HepG2 (cell line): ENCODE measurements around the gene VARS1. TPM values are rescaled to one million over a fixed set of nuclear protein-coding genes. Genes with fewer than 3 reads are reported as not detected.

Experiments used
- ATF1 ChIP-seq: IDR thresholded peaks from 2 replicates; pipeline ENCODE4 v1.6.1; 2016; ENCODE audit warnings: mild to moderate bottlenecking, control low read depth
- HDAC1 ChIP-seq: sonication (generic); formaldehyde crosslinking; IDR thresholded peaks from 2 replicates; pipeline ENCODE4 v1.5.1; 2020; ENCODE audit warnings: mild to moderate bottlenecking, missing genetic modification reagents
- HDAC6 ChIP-seq: fragments of 200-600 bp; sonication (generic); IDR thresholded peaks from 2 replicates; pipeline ENCODE4 v1.7.0; 2017; ENCODE audit warnings: mild to moderate bottlenecking, antibody characterized with exemption, low read length, low read depth
- JUN ChIP-seq: sonication (generic); formaldehyde crosslinking; IDR thresholded peaks from 2 replicates; pipeline ENCODE4 v1.4.0; 2020; ENCODE audit warnings: mild to moderate bottlenecking, missing genetic modification reagents
- JUND ChIP-seq: sonication (generic); formaldehyde crosslinking; IDR thresholded peaks from 2 replicates; pipeline ENCODE4 v1.8.0; 2022; ENCODE audit warnings: mild to moderate bottlenecking, missing genetic modification reagents
- PRDM10 ChIP-seq: sonication (generic); formaldehyde crosslinking; IDR thresholded peaks from 2 replicates; pipeline ENCODE4 v1.4.0; 2020; ENCODE audit warnings: low read depth, missing genetic modification reagents
- SAP130 ChIP-seq: IDR thresholded peaks from 2 replicates; pipeline ENCODE4 v1.6.1; 2016; ENCODE audit warnings: low read depth
- SP5 ChIP-seq: IDR thresholded peaks from 2 replicates; pipeline ENCODE4 v1.6.1; 2016; ENCODE audit warnings: low read depth, borderline replicate concordance
- ZNF12 ChIP-seq: sonication (generic); formaldehyde crosslinking; IDR thresholded peaks from 2 replicates; pipeline ENCODE4 v1.5.0; 2020; ENCODE audit warnings: missing genetic modification reagents
- ZNF136 ChIP-seq: sonication (generic); formaldehyde crosslinking; IDR thresholded peaks from 2 replicates; pipeline ENCODE4 v1.8.1; 2022; ENCODE audit warnings: low read depth, mild to moderate bottlenecking, moderate library complexity, missing genetic modification reagents
- ZNF512 ChIP-seq: sonication (generic); formaldehyde crosslinking; IDR thresholded peaks from 2 replicates; pipeline ENCODE4 v1.4.0; 2020; ENCODE audit warnings: mild to moderate bottlenecking, missing genetic modification reagents
- ZNF569 ChIP-seq: sonication (generic); formaldehyde crosslinking; IDR thresholded peaks from 2 replicates; pipeline ENCODE4 v1.5.0; 2020; ENCODE audit warnings: mild to moderate bottlenecking, missing genetic modification reagents, moderate library complexity, borderline replicate concordance
- polyA plus RNA-seq, 8 experiments: library from polyadenylated mRNA; depleted of rRNA in 3 of 8; stranded (reverse) in 7 of 8; unstranded in 1 of 8; fragments of >200 nt; fragmentation: Illumina TruSeq in 4 of 8; extraction: Trizol in 4 of 8; gene quantifications; 2 replicates each; pipeline versions ENCODE4 v1.2.1 to v1.2.3, GENCODE V29; 2011 to 2016; ENCODE audit warnings: low read depth in 4 of 8, missing spikeins in 1 of 8, mixed read lengths in 1 of 8; ENCODE audit not compliant: insufficient read depth in 1 of 8
- total RNA-seq, 5 experiments: library from RNA; depleted of rRNA; stranded (reverse); fragments of >200 nt; fragmentation: Illumina TruSeq; extraction: Trizol; gene quantifications; 2 replicates each; pipeline ENCODE4 v1.2.3, GENCODE V29; 2016; ENCODE audit warnings: low read depth in 1 of 5
- TF ChIP-seq, protein P1 (sequence below): sonication (generic); formaldehyde crosslinking; IDR thresholded peaks from 2 replicates; pipeline ENCODE4 v1.4.0; 2020; ENCODE audit warnings: missing genetic modification reagents, low read depth, mild to moderate bottlenecking, borderline replicate concordance
- TF ChIP-seq, protein P2 (sequence below): sonication (generic); formaldehyde crosslinking; IDR thresholded peaks from 2 replicates; pipeline ENCODE4 v1.5.0; 2020; ENCODE audit warnings: mild to moderate bottlenecking, missing genetic modification reagents
- TF ChIP-seq, protein P3 (sequence below): sonication (generic); formaldehyde crosslinking; IDR thresholded peaks from 2 replicates; pipeline ENCODE4 v1.9.0; 2021; ENCODE audit warnings: missing genetic modification reagents, borderline replicate concordance

VARS1 gene
- total and polyA plus RNA-seq, 2 of the 13 experiments (the other 11 are each of a cell fraction or from before 2014, with no cell fraction given): 14.7 to 56.1 TPM

- TF ChIP-seq, protein P1, sequence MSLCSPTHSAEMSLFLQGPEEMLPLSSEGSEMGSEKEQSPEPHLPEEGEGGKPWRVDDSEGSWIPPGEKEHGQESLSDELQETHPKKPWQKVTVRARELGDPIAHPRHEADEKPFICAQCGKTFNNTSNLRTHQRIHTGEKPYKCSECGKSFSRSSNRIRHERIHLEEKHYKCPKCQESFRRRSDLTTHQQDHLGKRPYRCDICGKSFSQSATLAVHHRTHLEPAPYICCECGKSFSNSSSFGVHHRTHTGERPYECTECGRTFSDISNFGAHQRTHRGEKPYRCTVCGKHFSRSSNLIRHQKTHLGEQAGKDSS: peak; percentile 81; the same call in 1 of the 2 replicates
- no peak; the same call in 1 of the 2 replicates for TF ChIP-seq ATF1 (CRISPR knock-in tag)
- TF ChIP-seq ZNF12 (CRISPR knock-in tag): no peak
- TF ChIP-seq HDAC6: no peak
- peak; percentile 68; the same call in 1 of the 2 replicates for TF ChIP-seq JUND
- TF ChIP-seq PRDM10 (CRISPR knock-in tag): peak; percentile 94
- TF ChIP-seq SP5: peak; percentile 75; the same call in 1 of the 2 replicates
- TF ChIP-seq ZNF512 (CRISPR knock-in tag): no peak
- TF ChIP-seq, protein P2, sequence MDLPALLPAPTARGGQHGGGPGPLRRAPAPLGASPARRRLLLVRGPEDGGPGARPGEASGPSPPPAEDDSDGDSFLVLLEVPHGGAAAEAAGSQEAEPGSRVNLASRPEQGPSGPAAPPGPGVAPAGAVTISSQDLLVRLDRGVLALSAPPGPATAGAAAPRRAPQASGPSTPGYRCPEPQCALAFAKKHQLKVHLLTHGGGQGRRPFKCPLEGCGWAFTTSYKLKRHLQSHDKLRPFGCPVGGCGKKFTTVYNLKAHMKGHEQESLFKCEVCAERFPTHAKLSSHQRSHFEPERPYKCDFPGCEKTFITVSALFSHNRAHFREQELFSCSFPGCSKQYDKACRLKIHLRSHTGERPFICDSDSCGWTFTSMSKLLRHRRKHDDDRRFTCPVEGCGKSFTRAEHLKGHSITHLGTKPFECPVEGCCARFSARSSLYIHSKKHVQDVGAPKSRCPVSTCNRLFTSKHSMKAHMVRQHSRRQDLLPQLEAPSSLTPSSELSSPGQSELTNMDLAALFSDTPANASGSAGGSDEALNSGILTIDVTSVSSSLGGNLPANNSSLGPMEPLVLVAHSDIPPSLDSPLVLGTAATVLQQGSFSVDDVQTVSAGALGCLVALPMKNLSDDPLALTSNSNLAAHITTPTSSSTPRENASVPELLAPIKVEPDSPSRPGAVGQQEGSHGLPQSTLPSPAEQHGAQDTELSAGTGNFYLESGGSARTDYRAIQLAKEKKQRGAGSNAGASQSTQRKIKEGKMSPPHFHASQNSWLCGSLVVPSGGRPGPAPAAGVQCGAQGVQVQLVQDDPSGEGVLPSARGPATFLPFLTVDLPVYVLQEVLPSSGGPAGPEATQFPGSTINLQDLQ (CRISPR knock-in tag): no peak
- peak; percentile 88 for TF ChIP-seq SAP130
- peak; percentile 64 for TF ChIP-seq HDAC1 (CRISPR knock-in tag)
- TF ChIP-seq, protein P3, sequence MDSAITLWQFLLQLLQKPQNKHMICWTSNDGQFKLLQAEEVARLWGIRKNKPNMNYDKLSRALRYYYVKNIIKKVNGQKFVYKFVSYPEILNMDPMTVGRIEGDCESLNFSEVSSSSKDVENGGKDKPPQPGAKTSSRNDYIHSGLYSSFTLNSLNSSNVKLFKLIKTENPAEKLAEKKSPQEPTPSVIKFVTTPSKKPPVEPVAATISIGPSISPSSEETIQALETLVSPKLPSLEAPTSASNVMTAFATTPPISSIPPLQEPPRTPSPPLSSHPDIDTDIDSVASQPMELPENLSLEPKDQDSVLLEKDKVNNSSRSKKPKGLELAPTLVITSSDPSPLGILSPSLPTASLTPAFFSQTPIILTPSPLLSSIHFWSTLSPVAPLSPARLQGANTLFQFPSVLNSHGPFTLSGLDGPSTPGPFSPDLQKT (CRISPR knock-in tag): no peak
- TF ChIP-seq ZNF136 (CRISPR knock-in tag): 0 out of 2 replicates have a peak, but pooled peaks have one; percentile 66
- TF ChIP-seq JUN (CRISPR knock-in tag): 0 out of 2 replicates have a peak, but pooled peaks have one; percentile 16
- no peak for TF ChIP-seq ZNF569 (CRISPR knock-in tag)
These were observed 18.4 kb downstream of the VARS1 start, which contains the start of gene VWA7 (continued) for GRCh38 chr6:31776989-31777666.
